K562 (cell line): ENCODE results near the gene STARD13.

Experiments used
- CBFB ChIP-seq: sonication (generic); formaldehyde crosslinking; IDR thresholded peaks from 2 replicates; pipeline ENCODE4 v1.4.0; 2020; ENCODE audit warnings: mild to moderate bottlenecking, missing genetic modification reagents
- CTBP1 ChIP-seq: fragments of 450-650 bp; IDR thresholded peaks from 2 replicates; pipeline ENCODE4 v1.6.1; 2016; ENCODE audit warnings: borderline replicate concordance
- DDX20 ChIP-seq: fragments of 450-650 bp; IDR thresholded peaks from 2 replicates; pipeline ENCODE4 v1.6.1; 2016; ENCODE audit warnings: missing genetic modification characterization, low read depth, mild to moderate bottlenecking, missing compliant biosample characterization, moderate library complexity
- FOXK2 ChIP-seq, 2 experiments: fragments of 450-650 bp; IDR thresholded peaks in 1 of 2; conservative IDR thresholded peaks in 1 of 2; 2 replicates each; pipeline ENCODE4 v1.6.1; 2016; ENCODE audit warnings: low read depth in 2 of 2, mild to moderate bottlenecking in 1 of 2
- KDM1A ChIP-seq, 2 experiments: fragments of 450-650 bp; IDR thresholded peaks; 2 replicates each; pipeline ENCODE4 v1.6.1; 2016; ENCODE audit warnings: mild to moderate bottlenecking in 2 of 2
- NFATC3 ChIP-seq: fragments of 450-650 bp; IDR thresholded peaks from 2 replicates; pipeline ENCODE4 v1.6.1; 2017; ENCODE audit warnings: mild to moderate bottlenecking
- NFE2 ChIP-seq: IDR thresholded peaks from 2 replicates; pipeline ENCODE4 v1.6.1; 2014; ENCODE audit warnings: antibody characterized with exemption, low read depth
- SMARCE1 ChIP-seq: fragments of 450-650 bp; IDR thresholded peaks from 2 replicates; pipeline ENCODE4 v1.7.1; 2016; ENCODE audit warnings: mild to moderate bottlenecking
- ZNF41 ChIP-seq: fragments of 250-450 bp; sonication (Bioruptor Pico); conservative IDR thresholded peaks from 2 replicates; pipeline ENCODE4 v1.4.0; 2020; ENCODE audit warnings: mild to moderate bottlenecking
- ZZZ3 ChIP-seq: fragments of 450-650 bp; IDR thresholded peaks from 2 replicates; pipeline ENCODE4 v1.6.1; 2016; ENCODE audit warnings: antibody characterized with exemption, mild to moderate bottlenecking, moderate library complexity
- TF ChIP-seq, protein P1 (sequence below): sonication (generic); formaldehyde crosslinking; IDR thresholded peaks from 2 replicates; pipeline ENCODE4 v1.8.1; 2023; ENCODE audit warnings: mild to moderate bottlenecking, missing genetic modification reagents

DNA sequence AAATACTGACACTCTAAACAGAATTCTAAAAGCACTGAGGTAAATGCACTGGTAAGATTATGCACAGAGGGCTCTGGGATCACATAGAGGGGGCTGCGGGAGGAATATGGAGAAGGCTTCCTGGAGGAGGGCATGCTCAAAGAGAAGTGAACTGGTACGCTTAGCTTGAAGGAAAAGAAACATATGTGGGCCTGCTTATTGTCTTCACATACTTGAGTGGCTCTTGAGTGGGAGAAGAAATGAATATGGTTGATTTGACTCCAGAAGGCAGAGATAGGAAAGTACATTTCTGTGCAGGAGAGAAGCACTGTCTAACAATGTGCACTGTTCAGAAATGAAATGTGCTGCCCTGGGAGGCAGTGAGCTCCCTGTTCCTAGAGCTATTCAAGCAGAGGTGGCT is 178.2 kb downstream of the STARD13 start:
- TF ChIP-seq CTBP1 (no peak), SMARCE1 (no peak), CBFB (CRISPR knock-in tag) (no peak), DDX20 (tag) (no peak), ZNF41 (CRISPR knock-in tag) (no peak), FOXK2 (conservative IDR thresholded peaks at IDR 0.05 in 1 of 2, IDR thresholded peaks at IDR 0.05 in 1 of 2; ENCODE audit: low read depth in 2 of 2) (no peak), ZZZ3 (no peak), NFE2 (no peak), NFATC3 (no peak), KDM1A (IDR thresholded peaks at IDR 0.05) (no peak)
- TF ChIP-seq, protein P1, sequence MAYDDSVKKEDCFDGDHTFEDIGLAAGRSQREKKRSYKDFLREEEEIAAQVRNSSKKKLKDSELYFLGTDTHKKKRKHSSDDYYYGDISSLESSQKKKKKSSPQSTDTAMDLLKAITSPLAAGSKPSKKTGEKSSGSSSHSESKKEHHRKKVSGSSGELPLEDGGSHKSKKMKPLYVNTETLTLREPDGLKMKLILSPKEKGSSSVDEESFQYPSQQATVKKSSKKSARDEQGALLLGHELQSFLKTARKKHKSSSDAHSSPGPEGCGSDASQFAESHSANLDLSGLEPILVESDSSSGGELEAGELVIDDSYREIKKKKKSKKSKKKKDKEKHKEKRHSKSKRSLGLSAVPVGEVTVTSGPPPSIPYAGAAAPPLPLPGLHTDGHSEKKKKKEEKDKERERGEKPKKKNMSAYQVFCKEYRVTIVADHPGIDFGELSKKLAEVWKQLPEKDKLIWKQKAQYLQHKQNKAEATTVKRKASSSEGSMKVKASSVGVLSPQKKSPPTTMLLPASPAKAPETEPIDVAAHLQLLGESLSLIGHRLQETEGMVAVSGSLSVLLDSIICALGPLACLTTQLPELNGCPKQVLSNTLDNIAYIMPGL (CRISPR knock-in tag) = no peak
